ENCODE measurements around the gene DCBLD1.

GRCh38 chr6:117485433-117485832 is 3.0 kb downstream of the DCBLD1 start:
- TF ChIP-seq, protein P1, sequence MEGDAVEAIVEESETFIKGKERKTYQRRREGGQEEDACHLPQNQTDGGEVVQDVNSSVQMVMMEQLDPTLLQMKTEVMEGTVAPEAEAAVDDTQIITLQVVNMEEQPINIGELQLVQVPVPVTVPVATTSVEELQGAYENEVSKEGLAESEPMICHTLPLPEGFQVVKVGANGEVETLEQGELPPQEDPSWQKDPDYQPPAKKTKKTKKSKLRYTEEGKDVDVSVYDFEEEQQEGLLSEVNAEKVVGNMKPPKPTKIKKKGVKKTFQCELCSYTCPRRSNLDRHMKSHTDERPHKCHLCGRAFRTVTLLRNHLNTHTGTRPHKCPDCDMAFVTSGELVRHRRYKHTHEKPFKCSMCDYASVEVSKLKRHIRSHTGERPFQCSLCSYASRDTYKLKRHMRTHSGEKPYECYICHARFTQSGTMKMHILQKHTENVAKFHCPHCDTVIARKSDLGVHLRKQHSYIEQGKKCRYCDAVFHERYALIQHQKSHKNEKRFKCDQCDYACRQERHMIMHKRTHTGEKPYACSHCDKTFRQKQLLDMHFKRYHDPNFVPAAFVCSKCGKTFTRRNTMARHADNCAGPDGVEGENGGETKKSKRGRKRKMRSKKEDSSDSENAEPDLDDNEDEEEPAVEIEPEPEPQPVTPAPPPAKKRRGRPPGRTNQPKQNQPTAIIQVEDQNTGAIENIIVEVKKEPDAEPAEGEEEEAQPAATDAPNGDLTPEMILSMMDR (conservative IDR thresholded peaks at IDR 0.05 in 1 of 2, IDR thresholded peaks at IDR 0.05 in 1 of 2; ENCODE audit: low read depth in 1 of 2, low read length in 2 of 2): no peak
- TF ChIP-seq EZH2 (IDR thresholded peaks at IDR 0.05; ENCODE audit: low read length, missing control alignments): no peak
